Measurements from ENCODE around the gene KAT8. TPM values are rescaled to one million over a fixed set of nuclear protein-coding genes. Genes with fewer than 3 reads are reported as not detected.
A peak's percentile ranks its signal among the peaks of the same experiment; 100 is the strongest.

Gene KAT8
- total and polyA plus RNA-seq, 10 of the 15 experiments (the other 5 are each of a cell fraction or from before 2014, with no cell fraction given) = 5.5 to 55.8 (median 39.6) TPM

- in situ Hi-C loops (cut with MboI) = no loop called here
- no peak for DNase-seq (ENCODE audit: low read depth, low spot score)
- RAD21 ChIA-PET (ENCODE audit: unreplicated experiment) = interaction anchor here (1.2 to 1.9 kb wide), 7 partner anchors 42 to 385 kb away, joined by 4 to 16 read pairs (median 10); partner anchors contain the start of genes ARMC5, KAT8 and STX4
Measured at GRCh38 chr16:31074814-31075183, 42.7 kb upstream of the KAT8 start.

More at GRCh38 chr16:31074814-31075183, 42.7 kb upstream of the KAT8 start:
- TF ChIP-seq FOXK2 (IDR thresholded peaks at IDR 0.05) = no peak
- 0 out of 4 replicates have a peak, but pooled peaks of 1 of the 2 experiments have one; percentile 3 for TF ChIP-seq IKZF2 (IDR thresholded peaks at IDR 0.05)
- 0 out of 2 replicates have a peak, but pooled peaks have one; percentile 14 for TF ChIP-seq NBN (IDR thresholded peaks at IDR 0.05)
- peak in 1 of 3 experiments; percentile 9; a peak in 1 of 6 replicates for TF ChIP-seq CTCF (IDR thresholded peaks at IDR 0.05 in 2 of 3, conservative IDR thresholded peaks at IDR 0.05 in 1 of 3; ENCODE audit: control insufficient read depth in 2 of 3, extremely low read depth in 1 of 3, insufficient read depth in 1 of 3, low read depth in 3 of 3, low read length in 3 of 3)
- no peak for TF ChIP-seq CREM (IDR thresholded peaks at IDR 0.05; ENCODE audit: low read depth)
- no peak for FAIRE-seq
- H4K20me1 ChIP-seq (ENCODE audit: control insufficient read depth, insufficient read depth) = no peaks in the 10 kb centered on the region
- SMC1A ChIA-PET (ENCODE audit: uncharacterized antibody, unreplicated experiment) = interaction anchor here (0.8 to 1.6 kb wide), 7 partner anchors 18 to 280 kb away, joined by 3 to 10 read pairs (median 5); partner anchors contain the start of genes FUS, ITGAX and KAT8
- H3K4me3 ChIP-seq = peak overlapping the region; percentile 86
- H3K27me3 ChIP-seq (replicated peaks in 1 of 2; ENCODE audit: control insufficient read depth in 2 of 2, insufficient read depth in 2 of 2, low read length in 1 of 2) = no peaks in the 10 kb centered on the region
- intact Hi-C loops (cut with micrococcal nuclease; ENCODE audit: unreplicated experiment) = loop anchor here (1.0 to 10.0 kb wide), 4 partner anchors 20 to 80 kb away; partner anchors contain the start of genes STX4 and VKORC1
- H2AFZ ChIP-seq (ENCODE audit: control insufficient read depth, low read depth, low read length) = peak overlapping the region; percentile 74
- H3K4me2 ChIP-seq (ENCODE audit: control insufficient read depth, insufficient read depth) = peak overlapping the region; percentile 82
- CTCF ChIA-PET = interaction anchor here (1.2 to 2.4 kb wide), 5 partner anchors 18 to 386 kb away, joined by 3 to 15 read pairs (median 9); partner anchors contain the start of gene HSD3B7
- POLR2A ChIA-PET = interaction anchor here (1.0 to 4.2 kb wide), 9 partner anchors 10 to 81 kb away, joined by 3 to 21 read pairs (median 5); partner anchors contain the start of genes BCKDK, KAT8 and VKORC1
- peaks cover 3% of the 10 kb centered on the region; the same call in 1 of the 2 replicates for H3K4me1 ChIP-seq (ENCODE audit: control insufficient read depth, insufficient read depth, low read length)
- H3K9me3 ChIP-seq (replicated peaks; ENCODE audit: control insufficient read depth, insufficient read depth, low read length) = no peaks in the 10 kb centered on the region
- WGBS (ENCODE audit: insufficient coverage, insufficient replicate concordance, low lambda C conversion rate, missing lambda C conversion rate) = under 1% methylated on average over 7 of the region's 7 CpGs
- peaks cover 46% of the 10 kb centered on the region for H3K79me2 ChIP-seq (ENCODE audit: control insufficient read depth, insufficient read depth, low read length)
- H3K27ac ChIP-seq (ENCODE audit: control insufficient read depth, insufficient read depth) = peak overlapping the region; percentile 89
- ATAC-seq = no peak
- no TSS peak for BruUV-seq (replicated peaks)
- peaks cover 8 to 14% of the 10 kb centered on the region in 2 experiments; a peak in 3 of 4 replicates for H3K36me3 ChIP-seq (ENCODE audit: control insufficient read depth in 2 of 2, insufficient read depth in 2 of 2, low read length in 1 of 2)
- peak overlapping the region; percentile 78 for H3K9ac ChIP-seq (ENCODE audit: control insufficient read depth, insufficient read depth, low read length)

Data from GM12878 (cell line).